ENCODE results near the gene CD68.

CD68 gene

DNA sequence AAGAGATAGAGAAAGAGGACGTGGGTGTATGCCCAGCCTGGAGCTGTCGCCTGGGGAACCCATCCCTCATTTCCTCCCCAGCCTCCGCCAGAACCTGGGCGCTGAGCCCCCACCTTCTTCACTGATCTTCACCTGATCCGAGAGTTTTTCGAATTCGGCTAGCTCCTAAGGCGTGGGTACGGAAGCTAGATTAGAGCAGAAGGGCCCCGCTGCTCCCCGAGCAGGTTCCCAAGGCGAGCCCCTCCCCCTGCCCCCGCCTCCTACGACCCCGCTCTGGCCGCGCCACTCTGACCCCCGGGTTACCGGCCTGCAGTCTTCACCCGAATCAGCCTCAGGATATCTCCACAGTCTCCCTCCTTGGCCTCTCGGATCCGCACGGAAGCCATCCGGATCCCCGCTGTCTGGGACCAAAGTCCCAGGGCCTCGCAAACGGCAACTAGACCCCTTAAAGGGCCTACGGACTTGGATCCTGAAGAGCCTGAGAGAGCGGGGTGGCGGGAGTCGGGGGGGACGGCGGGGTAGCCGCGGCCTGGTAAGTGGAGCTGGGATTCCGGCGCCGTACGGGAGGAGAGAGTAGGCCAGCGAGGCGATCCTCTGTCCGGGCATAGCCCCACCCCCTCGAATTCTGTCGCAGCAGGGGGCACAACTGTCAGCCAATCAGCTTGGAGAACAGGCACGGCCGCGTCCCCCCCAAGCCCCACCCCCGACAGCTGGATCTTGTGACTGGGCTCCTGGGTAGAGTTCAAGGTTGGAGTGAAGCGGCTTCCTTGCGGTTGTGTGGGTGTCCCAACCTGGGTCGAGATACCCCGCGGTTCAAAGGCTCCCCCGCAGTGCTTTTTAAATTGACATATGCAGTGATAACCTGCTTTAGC lies 48.0 kb downstream of the CD68 start, which contains the start of gene SAT2:
Gene SAT2 (minus strand): TSS at position 572 of the 872 bp plus-strand sequence. CDS start 186 bp downstream, at position 386.
- no peaks in the 10 kb centered on the region for H3K9me3 ChIP-seq (ENCODE audit: control insufficient read depth, low read length)
- no peaks in the 10 kb centered on the region for H3K36me3 ChIP-seq (ENCODE audit: control insufficient read depth, insufficient read depth, low read length)
- peak within 1 kb of the TSS; percentile 94 for H3K4me3 ChIP-seq (ENCODE audit: low read depth, low read length)
- H3K4me2 ChIP-seq (ENCODE audit: low read length), result peak within 1 kb of the TSS; percentile 88
- no peaks in the 10 kb centered on the region for H3K27me3 ChIP-seq (ENCODE audit: control insufficient read depth, insufficient read depth, low read length)
- H3K9ac ChIP-seq, result peak within 1 kb of the TSS; percentile 54
- H3K27ac ChIP-seq, result peak within 1 kb of the TSS; percentile 91
- no peaks in the 10 kb centered on the region for H3K79me2 ChIP-seq
- peak within 1 kb of the TSS; percentile 83 for H2AFZ ChIP-seq
- H3K4me1 ChIP-seq, result peaks cover 25% of the 10 kb centered on the region
- TF ChIP-seq, protein P1, sequence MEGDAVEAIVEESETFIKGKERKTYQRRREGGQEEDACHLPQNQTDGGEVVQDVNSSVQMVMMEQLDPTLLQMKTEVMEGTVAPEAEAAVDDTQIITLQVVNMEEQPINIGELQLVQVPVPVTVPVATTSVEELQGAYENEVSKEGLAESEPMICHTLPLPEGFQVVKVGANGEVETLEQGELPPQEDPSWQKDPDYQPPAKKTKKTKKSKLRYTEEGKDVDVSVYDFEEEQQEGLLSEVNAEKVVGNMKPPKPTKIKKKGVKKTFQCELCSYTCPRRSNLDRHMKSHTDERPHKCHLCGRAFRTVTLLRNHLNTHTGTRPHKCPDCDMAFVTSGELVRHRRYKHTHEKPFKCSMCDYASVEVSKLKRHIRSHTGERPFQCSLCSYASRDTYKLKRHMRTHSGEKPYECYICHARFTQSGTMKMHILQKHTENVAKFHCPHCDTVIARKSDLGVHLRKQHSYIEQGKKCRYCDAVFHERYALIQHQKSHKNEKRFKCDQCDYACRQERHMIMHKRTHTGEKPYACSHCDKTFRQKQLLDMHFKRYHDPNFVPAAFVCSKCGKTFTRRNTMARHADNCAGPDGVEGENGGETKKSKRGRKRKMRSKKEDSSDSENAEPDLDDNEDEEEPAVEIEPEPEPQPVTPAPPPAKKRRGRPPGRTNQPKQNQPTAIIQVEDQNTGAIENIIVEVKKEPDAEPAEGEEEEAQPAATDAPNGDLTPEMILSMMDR (IDR thresholded peaks at IDR 0.05), result no peak

DNA sequence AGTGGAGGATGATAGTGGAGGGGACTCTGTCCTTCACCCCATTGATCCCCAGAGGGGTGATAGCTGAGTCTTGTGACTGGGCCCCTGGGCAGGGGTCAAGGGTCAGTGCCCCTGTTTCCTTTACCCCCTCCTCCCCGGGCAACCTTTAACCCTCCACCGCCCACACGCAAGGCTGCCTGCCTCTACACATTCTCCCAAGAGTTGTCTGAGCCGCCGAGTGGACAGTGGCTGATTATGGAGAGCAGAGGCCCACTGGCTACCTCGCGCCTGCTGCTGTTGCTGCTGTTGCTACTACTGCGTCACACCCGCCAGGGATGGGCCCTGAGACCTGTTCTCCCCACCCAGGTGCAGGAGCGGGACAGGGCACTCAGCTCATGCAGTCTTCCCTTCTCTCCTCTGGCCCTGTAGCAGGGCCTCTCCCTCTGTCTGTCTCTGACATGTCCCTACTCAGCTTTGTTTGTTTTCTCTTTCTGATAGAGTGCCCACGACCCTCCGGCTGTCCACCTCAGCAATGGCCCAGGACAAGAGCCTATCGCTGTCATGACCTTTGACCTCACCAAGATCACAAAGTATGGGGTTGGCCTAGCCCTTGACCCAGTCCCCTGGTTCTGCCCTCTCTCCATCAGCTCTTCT lies 50.6 kb downstream of the CD68 start, which contains the start of gene SHBG:
Gene SHBG (plus strand): TSS at position 197 of the 633 bp plus-strand sequence. CDS start 38 bp downstream, at position 235.
- peak within 1 kb of the TSS; percentile 79 for H2AFZ ChIP-seq
- H3K27me3 ChIP-seq (ENCODE audit: control insufficient read depth, insufficient read depth, low read length), result no peaks in the 10 kb centered on the region
- no peak within 1 kb of the TSS for H3K4me2 ChIP-seq (ENCODE audit: low read length)
- H3K79me2 ChIP-seq, result no peaks in the 10 kb centered on the region
- no peak within 1 kb of the TSS for H3K4me3 ChIP-seq (ENCODE audit: low read depth, low read length)
- H3K9ac ChIP-seq, result no peak within 1 kb of the TSS
- TF ChIP-seq, protein P1 (IDR thresholded peaks at IDR 0.05), result no peak
- H3K4me1 ChIP-seq, result peaks cover 30% of the 10 kb centered on the region
- H3K27ac ChIP-seq, result peak within 1 kb of the TSS; percentile 63
- no peaks in the 10 kb centered on the region for H3K9me3 ChIP-seq (ENCODE audit: control insufficient read depth, low read length)
- H3K36me3 ChIP-seq (ENCODE audit: control insufficient read depth, insufficient read depth, low read length), result no peaks in the 10 kb centered on the region

All from parathyroid adenoma (tissue), 2 donors.